ENCODE data around the gene MTFMT.

MTFMT gene

DNA sequence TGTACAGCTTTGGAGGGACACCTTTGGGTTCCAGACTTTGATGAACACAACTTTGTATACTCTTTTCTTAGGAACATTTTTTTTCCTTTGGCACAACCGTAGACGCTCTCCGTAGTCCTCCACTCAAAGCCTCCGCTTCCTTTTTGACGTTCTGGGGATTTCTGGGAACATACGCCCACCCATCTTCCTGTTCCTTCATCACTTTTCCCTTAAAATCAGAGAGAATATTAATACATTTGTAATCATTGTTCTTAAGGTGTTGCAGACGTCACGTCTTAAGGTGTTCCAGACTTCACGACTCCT, 39.3 kb downstream of the MTFMT start:
- in situ Hi-C loops (cut with HindIII; ENCODE audit: low sequenced_read_pairs) = no loop called here
- H3K4me3 ChIP-seq (ENCODE audit: low read depth, low read length) = peak overlapping the region; percentile 96
- no peak for TF ChIP-seq CTCF (IDR thresholded peaks at IDR 0.05; ENCODE audit: low read depth, low read length)
- no peak for DNase-seq (ENCODE audit: low read depth, low spot score)

GRCh38 chr15:64989416-64990167, 39.8 kb downstream of the MTFMT start, which contains the start of gene SPG21:
Gene SPG21, minus strand, starts transcription at chr15:64989914. Its CDS starts 6,345 bp downstream, at chr15:64983569.
- no peak for TF ChIP-seq CTCF (IDR thresholded peaks at IDR 0.05; ENCODE audit: low read depth, low read length)
- in situ Hi-C loops (cut with HindIII; ENCODE audit: low sequenced_read_pairs) = no loop called here
- H3K4me3 ChIP-seq (ENCODE audit: low read depth, low read length) = peak within 1 kb of the TSS; percentile 96
- DNase-seq (ENCODE audit: low read depth, low spot score) = peak; percentile 96

DNA sequence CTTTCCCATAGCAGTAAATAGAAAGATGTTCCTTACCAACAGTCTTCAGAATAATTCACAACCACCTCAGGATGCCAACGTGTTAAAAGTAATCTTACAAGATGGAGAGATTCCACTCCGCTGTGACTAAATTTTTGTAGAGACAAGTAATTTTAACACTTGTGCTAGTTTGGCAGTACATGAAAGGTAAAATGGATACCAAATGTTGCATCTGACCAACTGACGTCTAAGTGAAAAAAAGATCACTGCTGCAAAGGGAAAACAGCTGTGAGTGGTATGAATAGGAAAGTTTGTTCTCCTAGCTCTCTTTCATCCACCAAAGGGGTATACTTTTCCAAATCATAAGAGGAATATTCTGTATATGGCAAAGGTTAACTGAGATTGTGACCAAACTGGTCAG, 42.3 kb downstream of the MTFMT start:
- in situ Hi-C loops (cut with HindIII; ENCODE audit: low sequenced_read_pairs) = no loop called here
- no peak for TF ChIP-seq CTCF (IDR thresholded peaks at IDR 0.05; ENCODE audit: low read depth, low read length)
- no peak for DNase-seq (ENCODE audit: low read depth, low spot score)
- H3K4me3 ChIP-seq (ENCODE audit: low read depth, low read length) = no peak overlapping the region

DNA sequence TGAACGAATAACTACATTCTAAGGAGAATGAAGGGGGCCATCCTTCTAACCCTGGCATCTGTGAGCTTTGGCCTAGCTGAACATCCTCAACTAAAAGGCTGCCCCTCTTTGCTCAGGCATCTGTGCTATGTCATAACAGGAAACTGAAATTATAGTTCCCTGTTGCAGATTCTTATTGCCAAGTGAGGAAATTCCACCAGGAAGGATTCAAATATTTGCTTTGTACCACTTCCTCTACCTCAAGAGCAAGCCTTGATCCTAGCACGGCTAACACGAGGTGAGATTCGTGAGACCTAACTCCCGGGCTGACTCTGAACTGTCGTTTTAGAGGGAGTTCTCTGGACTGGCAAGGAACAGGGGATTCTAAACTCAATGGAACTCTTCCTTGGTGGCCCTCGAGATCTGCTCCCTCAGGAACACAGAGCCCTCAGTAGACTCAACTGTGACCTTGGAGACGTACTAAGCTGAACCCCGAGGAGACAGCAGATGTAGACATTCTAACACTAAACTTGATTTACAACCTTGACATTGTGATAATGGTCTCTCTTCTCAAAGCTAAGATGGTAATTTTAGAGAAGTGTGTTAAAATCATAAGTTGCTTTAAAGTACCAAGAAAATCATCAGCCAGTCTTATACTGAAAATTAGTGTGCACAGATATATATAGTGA, 43.9 kb downstream of the MTFMT start:
- no peak for DNase-seq (ENCODE audit: low read depth, low spot score)
- no peak for TF ChIP-seq CTCF (IDR thresholded peaks at IDR 0.05; ENCODE audit: low read depth, low read length)
- in situ Hi-C loops (cut with HindIII; ENCODE audit: low sequenced_read_pairs) = no loop called here
- no peak overlapping the region for H3K4me3 ChIP-seq (ENCODE audit: low read depth, low read length)

- no peak for TF ChIP-seq CTCF (IDR thresholded peaks at IDR 0.05; ENCODE audit: low read depth, low read length)
- DNase-seq (ENCODE audit: low read depth, low spot score) = no peak
- in situ Hi-C loops (cut with HindIII; ENCODE audit: low sequenced_read_pairs) = no loop called here
- no peak overlapping the region for H3K4me3 ChIP-seq (ENCODE audit: low read depth, low read length)
Measured at GRCh38 chr15:64982472-64982871, 47.0 kb downstream of the MTFMT start.

GRCh38 chr15:64981812-64982431, 47.5 kb downstream of the MTFMT start:
- H3K4me3 ChIP-seq (ENCODE audit: low read depth, low read length) = no peak overlapping the region
- in situ Hi-C loops (cut with HindIII; ENCODE audit: low sequenced_read_pairs) = no loop called here
- no peak for DNase-seq (ENCODE audit: low read depth, low spot score)
- no peak for TF ChIP-seq CTCF (IDR thresholded peaks at IDR 0.05; ENCODE audit: low read depth, low read length)
